Prostate gland (tissue), 2 donors: ENCODE data around the gene KANSL1.

ENCODE experiments used
- CTCF ChIP-seq, 4 experiments: fragments of 200-600 bp in 2 of 4; fragments of 450-650 bp in 2 of 4; sonication (generic) in 2 of 4; IDR thresholded peaks; 1 replicate in 3 of 4; 2 replicates in 1 of 4; pipeline ENCODE4 v1.5.1; 2016 to 2019; ENCODE audit warnings: antibody characterized with exemption in 4 of 4, mild to moderate bottlenecking in 2 of 4, moderate library complexity in 2 of 4
- POLR2AphosphoS5 ChIP-seq: sonication (generic); formaldehyde crosslinking; IDR thresholded peaks from one replicate; pipeline ENCODE4 v1.6.1; 2017; ENCODE audit warnings: antibody characterized with exemption

GRCh38 chr17:46097497-46097896 is 95.7 kb downstream of the KANSL1 start:
- TF ChIP-seq CTCF (IDR thresholded peaks at IDR 0.05) = no peak
- TF ChIP-seq POLR2AphosphoS5 = no peak
